Endodermal cell (in vitro differentiated cells): Measurements from ENCODE around the gene SMARCA4. TPM values are rescaled to one million over a fixed set of nuclear protein-coding genes. Genes with fewer than 3 reads are reported as not detected.
A peak's percentile ranks its signal among the peaks of the same experiment; 100 is the strongest.

Experiments
- DNase-seq: peaks from one replicate; pipeline ENCODE4 v3.0.0-alpha.2; 2017
- H3K27ac ChIP-seq: 2 replicates; pipeline ENCODE4 v1.5.1; 2013; ENCODE audit warnings: mild to moderate bottlenecking, low read depth, low read length, moderate library complexity
- H3K27me3 ChIP-seq: 2 replicates; pipeline ENCODE4 v1.6.1; 2013; ENCODE audit warnings: mild to moderate bottlenecking, low read length, moderate library complexity; ENCODE audit not compliant: insufficient read depth, control insufficient read depth, poor library complexity, severe bottlenecking
- H3K36me3 ChIP-seq: 2 replicates; pipeline ENCODE4 v1.7.0; 2013; ENCODE audit warnings: mild to moderate bottlenecking, low read length, moderate library complexity; ENCODE audit not compliant: control insufficient read depth, insufficient read depth
- H3K4me1 ChIP-seq: one replicate; pipeline ENCODE4 v1.7.0; 2013; ENCODE audit warnings: low read length; ENCODE audit not compliant: control insufficient read depth, insufficient read depth
- H3K4me3 ChIP-seq: 2 replicates; pipeline ENCODE4 v1.5.1; 2013; ENCODE audit warnings: mild to moderate bottlenecking, low read length, moderate library complexity
- H3K9ac ChIP-seq: 2 replicates; pipeline ENCODE4 v1.6.1; 2013; ENCODE audit warnings: mild to moderate bottlenecking, low read length, moderate library complexity; ENCODE audit not compliant: poor library complexity, severe bottlenecking; ENCODE audit errors: extremely low read depth
- H3K9me3 ChIP-seq: 2 replicates; pipeline ENCODE4 v1.6.1; 2013; ENCODE audit warnings: mild to moderate bottlenecking, low read length, moderate library complexity; ENCODE audit not compliant: control insufficient read depth
- H3K27ac Mint-ChIP-seq: 2 replicates; pipeline ENCODE4 v1.8.0; 2020; ENCODE audit warnings: mixed read lengths
- H3K27me3 Mint-ChIP-seq: 2 replicates; pipeline ENCODE4 v1.8.0; 2021; ENCODE audit warnings: mild to moderate bottlenecking, mixed read lengths; ENCODE audit not compliant: insufficient read depth
- H3K36me3 Mint-ChIP-seq: 2 replicates; pipeline ENCODE4 v1.8.0; 2020; ENCODE audit warnings: low read depth, mixed read lengths
- H3K4me1 Mint-ChIP-seq: 2 replicates; pipeline ENCODE4 v1.8.0; 2020; ENCODE audit warnings: mixed read lengths
- H3K4me3 Mint-ChIP-seq: 2 replicates; pipeline ENCODE4 v1.8.0; 2020; ENCODE audit warnings: mild to moderate bottlenecking, moderate library complexity, mixed read lengths
- H3K9me3 Mint-ChIP-seq: 2 replicates; pipeline ENCODE4 v1.8.0; 2020; ENCODE audit warnings: mild to moderate bottlenecking, mixed read lengths
- CTCF ChIP-seq: fragments of 200-600 bp; sonication (generic); conservative IDR thresholded peaks from 2 replicates; pipeline ENCODE4 v1.5.0; 2021; ENCODE audit warnings: antibody characterized with exemption, mild to moderate bottlenecking
- WGBS, 2 experiments: methylation state at CpG; one replicate each; pipeline versions ENCODE4 v1.1.5 to v1.1.7; 2013; ENCODE audit warnings: missing lambda C conversion rate in 2 of 2, mixed read lengths in 1 of 2; ENCODE audit not compliant: insufficient coverage in 1 of 2, insufficient read length in 1 of 2; 5-methylcytosine and 5-hydroxymethylcytosine counted together
- total RNA-seq, 2 donors: library from RNA; stranded (reverse); fragmentation: NEBNext Ultra II Directional in 1 of 2; extraction: Animal tissue kit (Norgen Biotek cat#: 25700) in 1 of 2; gene quantifications; 2 replicates in 1 of 2; 3 replicates in 1 of 2; pipeline ENCODE4 v1.2.1, GENCODE V29; 2021

SMARCA4 gene
- total RNA-seq, 2 donors from 2014 or later, result 290 to 292 TPM

GRCh38 chr19:11025006-11025405, 64.2 kb downstream of the SMARCA4 start:
- WGBS, 2 experiments, result 96% methylated on average over 4 to 6 of the region's 6 CpGs
- no peak overlapping the region for H3K4me3 ChIP-seq
- H3K9ac ChIP-seq, result no peak overlapping the region

GRCh38 chr19:11025445-11025844, 64.6 kb downstream of the SMARCA4 start:
- Mint-ChIP-seq H3K4me3 (no peak overlapping the region), H3K4me1 (no peaks in the 10 kb centered on the region), H3K27ac (no peak overlapping the region), H3K9me3 (no peaks in the 10 kb centered on the region), H3K36me3 (peaks cover 73% of the 10 kb centered on the region), H3K27me3 (no peaks in the 10 kb centered on the region)
- 95 to 100% methylated on average over 13 to 18 of the region's 18 CpGs for WGBS, 2 experiments
- Histone ChIP-seq H3K36me3 (peaks cover 88% of the 10 kb centered on the region), H3K4me1 (no peaks in the 10 kb centered on the region), H3K27ac (no peak overlapping the region), H3K27me3 (no peaks in the 10 kb centered on the region), H3K4me3 (no peak overlapping the region), H3K9me3 (no peaks in the 10 kb centered on the region), H3K9ac (no peak overlapping the region)
- no peak for TF ChIP-seq CTCF
- no peak for DNase-seq

More at GRCh38 chr19:11025006-11025405, 64.2 kb downstream of the SMARCA4 start:
- no peak for DNase-seq
- H3K9me3 Mint-ChIP-seq, result no peaks in the 10 kb centered on the region
- no peak overlapping the region for H3K4me3 Mint-ChIP-seq
- H3K4me1 ChIP-seq, result no peaks in the 10 kb centered on the region
- H3K27me3 ChIP-seq, result no peaks in the 10 kb centered on the region
- no peak for TF ChIP-seq CTCF
- H3K27me3 Mint-ChIP-seq, result no peaks in the 10 kb centered on the region
- H3K27ac Mint-ChIP-seq, result no peak overlapping the region
- H3K4me1 Mint-ChIP-seq, result no peaks in the 10 kb centered on the region
- H3K36me3 Mint-ChIP-seq, result peaks cover 72% of the 10 kb centered on the region
- H3K36me3 ChIP-seq, result peaks cover 88% of the 10 kb centered on the region
- no peaks in the 10 kb centered on the region for H3K9me3 ChIP-seq
- no peak overlapping the region for H3K27ac ChIP-seq

- WGBS, 2 experiments, result 95 to 97% methylated on average over 12 to 16 of the region's 16 CpGs
- no peaks in the 10 kb centered on the region for H3K9me3 Mint-ChIP-seq
- no peaks in the 10 kb centered on the region for H3K4me1 ChIP-seq
- H3K9me3 ChIP-seq, result no peaks in the 10 kb centered on the region
- no peaks in the 10 kb centered on the region for H3K4me1 Mint-ChIP-seq
- H3K4me3 Mint-ChIP-seq, result no peak overlapping the region
- H3K36me3 ChIP-seq, result peaks cover 88% of the 10 kb centered on the region
- no peak for TF ChIP-seq CTCF
- no peaks in the 10 kb centered on the region for H3K27me3 ChIP-seq
- peak; percentile 35 for DNase-seq
- no peak overlapping the region for H3K4me3 ChIP-seq
- H3K27ac ChIP-seq, result no peak overlapping the region
- no peaks in the 10 kb centered on the region for H3K27me3 Mint-ChIP-seq
- no peak overlapping the region for H3K27ac Mint-ChIP-seq
- no peak overlapping the region for H3K9ac ChIP-seq
- H3K36me3 Mint-ChIP-seq, result peaks cover 71% of the 10 kb centered on the region
Measured at GRCh38 chr19:11025997-11026396, 65.2 kb downstream of the SMARCA4 start.
